Measurements from ENCODE around the gene TTC31.
A peak's percentile ranks its signal among the peaks of the same experiment; 100 is the strongest.

TTC31 gene

GRCh38 chr2:74515271-74515980, 32.5 kb downstream of the TTC31 start:
- Mint-ChIP-seq H3K27ac (peak overlapping the region; percentile 14), H3K36me3 (ENCODE audit: low read depth) (no peaks in the 10 kb centered on the region), H3K9me3 (no peaks in the 10 kb centered on the region), H3K4me1 (ENCODE audit: low read depth) (peaks cover 29% of the 10 kb centered on the region), H3K4me3 (peak overlapping the region; percentile 55), H3K27me3 (peaks cover 87% of the 10 kb centered on the region)
- DNase-seq, result no peak

- peak overlapping the region; percentile 48 for H3K4me3 Mint-ChIP-seq
- H3K9me3 Mint-ChIP-seq, result no peaks in the 10 kb centered on the region
- DNase-seq, result peak; percentile 87
- H3K4me1 Mint-ChIP-seq (ENCODE audit: low read depth), result peaks cover 26% of the 10 kb centered on the region
- no peak overlapping the region for H3K27ac Mint-ChIP-seq
- H3K27me3 Mint-ChIP-seq, result peaks cover 87% of the 10 kb centered on the region
- no peaks in the 10 kb centered on the region for H3K36me3 Mint-ChIP-seq (ENCODE audit: low read depth)
Observed at GRCh38 chr2:74515981-74516633, 33.2 kb downstream of the TTC31 start.

GRCh38 chr2:74516650-74517049, 33.8 kb downstream of the TTC31 start:
- H3K4me1 Mint-ChIP-seq (ENCODE audit: low read depth), result peaks cover 25% of the 10 kb centered on the region
- no peaks in the 10 kb centered on the region for H3K9me3 Mint-ChIP-seq
- H3K36me3 Mint-ChIP-seq (ENCODE audit: low read depth), result no peaks in the 10 kb centered on the region
- no peak for DNase-seq
- H3K4me3 Mint-ChIP-seq, result peak overlapping the region; percentile 48
- no peak overlapping the region for H3K27ac Mint-ChIP-seq
- H3K27me3 Mint-ChIP-seq, result peaks cover 81% of the 10 kb centered on the region

GRCh38 chr2:74522516-74522915, 39.6 kb downstream of the TTC31 start:
- peaks cover 14% of the 10 kb centered on the region for H3K4me1 Mint-ChIP-seq (ENCODE audit: low read depth)
- H3K36me3 Mint-ChIP-seq (ENCODE audit: low read depth), result peaks cover 26% of the 10 kb centered on the region
- H3K27me3 Mint-ChIP-seq, result peaks cover 33% of the 10 kb centered on the region
- DNase-seq, result no peak
- no peak overlapping the region for H3K4me3 Mint-ChIP-seq
- no peaks in the 10 kb centered on the region for H3K9me3 Mint-ChIP-seq
- no peak overlapping the region for H3K27ac Mint-ChIP-seq

- DNase-seq, result no peak
- peaks cover 41% of the 10 kb centered on the region for H3K36me3 Mint-ChIP-seq (ENCODE audit: low read depth)
- H3K27ac Mint-ChIP-seq, result no peak overlapping the region
- no peaks in the 10 kb centered on the region for H3K9me3 Mint-ChIP-seq
- no peak overlapping the region for H3K4me3 Mint-ChIP-seq
- H3K27me3 Mint-ChIP-seq, result peaks cover 18% of the 10 kb centered on the region
- peaks cover 23% of the 10 kb centered on the region for H3K4me1 Mint-ChIP-seq (ENCODE audit: low read depth)
Observed at GRCh38 chr2:74524005-74524404, 41.1 kb downstream of the TTC31 start.

- Mint-ChIP-seq H3K36me3 (ENCODE audit: low read depth) (peaks cover 46% of the 10 kb centered on the region), H3K9me3 (no peaks in the 10 kb centered on the region), H3K27ac (peak overlapping the region; percentile 38), H3K27me3 (peaks cover 7% of the 10 kb centered on the region), H3K4me1 (ENCODE audit: low read depth) (peaks cover 23% of the 10 kb centered on the region), H3K4me3 (no peak overlapping the region)
- DNase-seq, result no peak
Observed at GRCh38 chr2:74524955-74525716, 42.3 kb downstream of the TTC31 start.

- Mint-ChIP-seq H3K4me3 (peak within 1 kb of the TSS; percentile 47), H3K27me3 (no peaks in the 10 kb centered on the region)
Observed at GRCh38 chr2:74525717-74526648, 43.1 kb downstream of the TTC31 start, which contains the start of gene DQX1. Gene DQX1, minus strand, starts transcription at chr2:74526231. Its CDS starts 502 bp downstream, at chr2:74525729.

GRCh38 chr2:74526649-74527230, 43.9 kb downstream of the TTC31 start:
- peaks cover 60% of the 10 kb centered on the region for H3K36me3 Mint-ChIP-seq (ENCODE audit: low read depth)
- peak overlapping the region; percentile 33 for H3K27ac Mint-ChIP-seq
- peaks cover 34% of the 10 kb centered on the region for H3K4me1 Mint-ChIP-seq (ENCODE audit: low read depth)
- H3K9me3 Mint-ChIP-seq, result no peaks in the 10 kb centered on the region
- H3K4me3 Mint-ChIP-seq, result peak overlapping the region; percentile 10
- H3K27me3 Mint-ChIP-seq, result no peaks in the 10 kb centered on the region
- DNase-seq, result no peak

More at GRCh38 chr2:74525717-74526648, 43.1 kb downstream of the TTC31 start, which contains the start of gene DQX1:
- H3K27ac Mint-ChIP-seq, result peak within 1 kb of the TSS; percentile 38
- H3K9me3 Mint-ChIP-seq, result no peaks in the 10 kb centered on the region
- H3K36me3 Mint-ChIP-seq (ENCODE audit: low read depth), result peaks cover 53% of the 10 kb centered on the region
- DNase-seq, result no peak
- H3K4me1 Mint-ChIP-seq (ENCODE audit: low read depth), result peaks cover 27% of the 10 kb centered on the region

- Mint-ChIP-seq H3K4me1 (ENCODE audit: low read depth) (peaks cover 40% of the 10 kb centered on the region), H3K27ac (peak overlapping the region; percentile 99), H3K27me3 (no peaks in the 10 kb centered on the region), H3K4me3 (peak overlapping the region; percentile 100), H3K36me3 (ENCODE audit: low read depth) (peaks cover 70% of the 10 kb centered on the region), H3K9me3 (no peaks in the 10 kb centered on the region)
- DNase-seq, result no peak
Observed at GRCh38 chr2:74527741-74528140, 44.9 kb downstream of the TTC31 start.

GRCh38 chr2:74528600-74529356, 45.9 kb downstream of the TTC31 start:
- peaks cover 79% of the 10 kb centered on the region for H3K36me3 Mint-ChIP-seq (ENCODE audit: low read depth)
- no peaks in the 10 kb centered on the region for H3K9me3 Mint-ChIP-seq
- peak overlapping the region; percentile 100 for H3K4me3 Mint-ChIP-seq
- no peak for DNase-seq
- H3K27me3 Mint-ChIP-seq, result no peaks in the 10 kb centered on the region
- peak overlapping the region; percentile 99 for H3K27ac Mint-ChIP-seq
- peaks cover 40% of the 10 kb centered on the region for H3K4me1 Mint-ChIP-seq (ENCODE audit: low read depth)

- Mint-ChIP-seq H3K4me3 (peak within 1 kb of the TSS; percentile 100), H3K9me3 (no peaks in the 10 kb centered on the region), H3K27ac (peak within 1 kb of the TSS; percentile 99), H3K27me3 (no peaks in the 10 kb centered on the region), H3K36me3 (ENCODE audit: low read depth) (peaks cover 82% of the 10 kb centered on the region), H3K4me1 (ENCODE audit: low read depth) (peaks cover 40% of the 10 kb centered on the region)
- DNase-seq, result peak; percentile 94
Observed at GRCh38 chr2:74529357-74530238, 46.7 kb downstream of the TTC31 start, which contains the start of the genes AUP1 and HTRA2. Gene AUP1, minus strand, starts transcription at chr2:74529706. Its CDS starts 77 bp downstream, at chr2:74529629. Gene HTRA2, plus strand, starts transcription at chr2:74529933. Its CDS starts 74 bp downstream, at chr2:74530007.
